NCI-H748 treated with DMSO at 0.1 percent for 48 hours (cell line): ENCODE data around the gene TACC3.

Experiments
- DNase-seq: peaks from one replicate; lab custom pipeline; 2025; lab: John Stamatoyannopoulos, UW

TACC3 gene

GRCh38 chr4:1793940-1794808 lies 72.9 kb downstream of the TACC3 start:
- no peak for DNase-seq
